DND-41 (cell line): ENCODE results near the gene LRRC59.

Source experiments
- ATAC-seq: fragments of 200-7000 bp; cut with Tn5 transposase; 3 replicates; pipeline ENCODE4 v1.9.1; 2021; ENCODE audit warnings: low read depth; ENCODE audit not compliant: insufficient read depth
- DNase-seq: peaks from one replicate; pipeline ENCODE4 v3.0.0-alpha.2; 2020
- H2AFZ ChIP-seq: 2 replicates; pipeline ENCODE4 v1.6.0; 2012; ENCODE audit warnings: low read depth, low read length
- H3K27ac ChIP-seq: 2 replicates; pipeline ENCODE4 v1.5.1; 2012; ENCODE audit warnings: low read length, inconsistent platforms
- H3K27me3 ChIP-seq: fragments of 200-600 bp; sonication (generic); 2 replicates; pipeline ENCODE4 v1.6.0; 2012; ENCODE audit warnings: low read length, mild to moderate bottlenecking, inconsistent platforms; ENCODE audit not compliant: insufficient read depth, poor library complexity
- H3K36me3 ChIP-seq: 2 replicates; pipeline ENCODE4 v1.5.1; 2012; ENCODE audit warnings: low read length, inconsistent platforms; ENCODE audit not compliant: insufficient read depth
- H3K4me1 ChIP-seq: 2 replicates; pipeline ENCODE4 v1.5.1; 2012; ENCODE audit warnings: mild to moderate bottlenecking, low read length; ENCODE audit not compliant: insufficient read depth
- H3K4me2 ChIP-seq: 2 replicates; pipeline ENCODE4 v1.6.0; 2012; ENCODE audit warnings: mild to moderate bottlenecking, moderate library complexity, low read length, inconsistent platforms; ENCODE audit not compliant: insufficient read depth
- H3K4me3 ChIP-seq, 2 experiments: fragments of 200-600 bp in 1 of 2; shearing (Covaris generic) in 1 of 2; 2 replicates each; pipeline ENCODE4 v1.5.1; 2012 to 2016; ENCODE audit warnings: inconsistent platforms in 2 of 2, low read length in 2 of 2, mild to moderate bottlenecking in 2 of 2, low read depth in 1 of 2, moderate library complexity in 1 of 2
- H3K79me2 ChIP-seq: 2 replicates; pipeline ENCODE4 v1.6.0; 2012; ENCODE audit warnings: low read length, inconsistent platforms; ENCODE audit not compliant: insufficient read depth
- H3K9ac ChIP-seq: 2 replicates; pipeline ENCODE4 v1.6.0; 2012; ENCODE audit warnings: low read depth, mild to moderate bottlenecking, inconsistent platforms, low read length, moderate library complexity
- H3K9me3 ChIP-seq: 2 replicates; pipeline ENCODE4 v1.5.1; 2012; ENCODE audit warnings: low read length, moderate library complexity, mild to moderate bottlenecking, inconsistent platforms; ENCODE audit not compliant: insufficient read depth, severe bottlenecking
- H4K20me1 ChIP-seq: 2 replicates; pipeline ENCODE4 v1.6.0; 2012; ENCODE audit warnings: low read length; ENCODE audit not compliant: insufficient read depth
- CTCF ChIP-seq: IDR thresholded peaks from 2 replicates; pipeline ENCODE4 v1.5.1; 2012; ENCODE audit warnings: borderline replicate concordance, low read length, moderate library complexity, mild to moderate bottlenecking; ENCODE audit not compliant: poor library complexity, severe bottlenecking; ENCODE audit errors: extremely low read depth
- EZH2 ChIP-seq: IDR thresholded peaks from 3 replicates; pipeline ENCODE4 v1.6.1; 2012; ENCODE audit warnings: borderline replicate concordance, low read depth, mild to moderate bottlenecking, moderate library complexity, low read length, inconsistent platforms; ENCODE audit not compliant: severe bottlenecking

LRRC59 gene

GRCh38 chr17:50348522-50349242, 48.6 kb downstream of the LRRC59 start:
- no peak overlapping the region for H3K9ac ChIP-seq
- no peak overlapping the region for H3K27ac ChIP-seq
- no peaks in the 10 kb centered on the region for H3K27me3 ChIP-seq
- DNase-seq (no peak), ATAC-seq (no peak)
- H3K9me3 ChIP-seq, result no peaks in the 10 kb centered on the region
- H4K20me1 ChIP-seq, result peaks cover 32% of the 10 kb centered on the region; the same call in 1 of the 2 replicates
- no peak overlapping the region for H3K4me3 ChIP-seq
- H3K4me1 ChIP-seq, result peaks cover 24% of the 10 kb centered on the region
- H3K79me2 ChIP-seq, result peaks cover 56% of the 10 kb centered on the region
- H3K36me3 ChIP-seq, result peaks cover 18% of the 10 kb centered on the region
- no peak overlapping the region for H2AFZ ChIP-seq
- TF ChIP-seq EZH2 (no peak), CTCF (no peak)
- H3K4me2 ChIP-seq, result no peak overlapping the region

- no peak for DNase-seq
- Histone ChIP-seq H3K9me3 (no peaks in the 10 kb centered on the region), H3K36me3 (peaks cover 11% of the 10 kb centered on the region), H3K27me3 (no peaks in the 10 kb centered on the region), H3K4me1 (peaks cover 24% of the 10 kb centered on the region), H3K4me2 (peak overlapping the region; percentile 99), H3K4me3 (peak overlapping the region in 1 of 2 experiments; percentile 90; a peak in 1 of 4 replicates), H3K27ac (no peak overlapping the region), H3K9ac (no peak overlapping the region), H2AFZ (no peak overlapping the region), H3K79me2 (peaks cover 56% of the 10 kb centered on the region), H4K20me1 (peaks cover 26% of the 10 kb centered on the region; the same call in 1 of the 2 replicates)
- ATAC-seq, result no peak
- TF ChIP-seq EZH2 (no peak), CTCF (no peak)
Measured at GRCh38 chr17:50347894-50348291, 49.4 kb downstream of the LRRC59 start.

GRCh38 chr17:50347117-50347893, 50.0 kb downstream of the LRRC59 start:
- Histone ChIP-seq H3K36me3 (peaks cover 5% of the 10 kb centered on the region; the same call in 1 of the 2 replicates), H3K27ac (peak overlapping the region; percentile 91), H3K4me2 (peak overlapping the region; percentile 99), H2AFZ (no peak overlapping the region), H3K27me3 (no peaks in the 10 kb centered on the region), H3K4me1 (peaks cover 24% of the 10 kb centered on the region), H4K20me1 (peaks cover 23% of the 10 kb centered on the region; the same call in 1 of the 2 replicates), H3K9ac (peak overlapping the region; percentile 90), H3K79me2 (peaks cover 51% of the 10 kb centered on the region), H3K4me3 (peak overlapping the region; percentile 63 to 90; a peak in 3 of 4 replicates), H3K9me3 (no peaks in the 10 kb centered on the region)
- ATAC-seq (no peak), DNase-seq (no peak)
- TF ChIP-seq EZH2 (no peak), CTCF (no peak)
